KOPT-K1 (cell line): Measurements from ENCODE around the gene NUSAP1.
"Not testable (repeated sequence)": the region's sequence is repeated elsewhere in the genome, so short reads cannot be mapped to it uniquely, and the experiment has no call there.

ENCODE experiments used
- H3K27ac ChIP-seq: fragments of 200-600 bp; sonication (generic); 2 replicates; pipeline ENCODE4 v1.5.1; 2016; ENCODE audit warnings: antibody characterized with exemption, mild to moderate bottlenecking, low read depth, low read length; ENCODE audit not compliant: poor library complexity, severe bottlenecking
- H3K36me3 ChIP-seq: fragments of 200-600 bp; sonication (generic); 2 replicates; pipeline ENCODE4 v1.5.1; 2017; ENCODE audit warnings: antibody characterized with exemption, mild to moderate bottlenecking, low read length, moderate library complexity; ENCODE audit not compliant: insufficient read depth
- H3K9me3 ChIP-seq: fragments of 200-600 bp; sonication (generic); 2 replicates; pipeline ENCODE4 v1.5.1; 2017; ENCODE audit warnings: antibody characterized with exemption, low read length, mild to moderate bottlenecking; ENCODE audit not compliant: insufficient read depth, poor library complexity, severe bottlenecking

NUSAP1 gene

GRCh38 chr15:41416742-41417417 lies 84.2 kb downstream of the NUSAP1 start, which contains the start of gene RTF1:
Gene RTF1 (plus strand): TSS chr15:41417095. CDS start chr15:41417116, 21 bp downstream.
- Histone ChIP-seq H3K9me3 (no peaks in the 10 kb centered on the region), H3K27ac (peak within 1 kb of the TSS; percentile 74), H3K36me3 (no peaks in the 10 kb centered on the region)

- peak overlapping the region; percentile 74 for H3K27ac ChIP-seq
- no peaks in the 10 kb centered on the region for H3K9me3 ChIP-seq
- H3K36me3 ChIP-seq: no peaks in the 10 kb centered on the region
Observed at GRCh38 chr15:41417418-41418195, 84.9 kb downstream of the NUSAP1 start.

- Histone ChIP-seq H3K9me3 (no peaks in the 10 kb centered on the region), H3K27ac (no peak overlapping the region), H3K36me3 (peaks cover 10% of the 10 kb centered on the region; the same call in 1 of the 2 replicates)
Observed at GRCh38 chr15:41423979-41424659, 91.4 kb downstream of the NUSAP1 start.

DNA sequence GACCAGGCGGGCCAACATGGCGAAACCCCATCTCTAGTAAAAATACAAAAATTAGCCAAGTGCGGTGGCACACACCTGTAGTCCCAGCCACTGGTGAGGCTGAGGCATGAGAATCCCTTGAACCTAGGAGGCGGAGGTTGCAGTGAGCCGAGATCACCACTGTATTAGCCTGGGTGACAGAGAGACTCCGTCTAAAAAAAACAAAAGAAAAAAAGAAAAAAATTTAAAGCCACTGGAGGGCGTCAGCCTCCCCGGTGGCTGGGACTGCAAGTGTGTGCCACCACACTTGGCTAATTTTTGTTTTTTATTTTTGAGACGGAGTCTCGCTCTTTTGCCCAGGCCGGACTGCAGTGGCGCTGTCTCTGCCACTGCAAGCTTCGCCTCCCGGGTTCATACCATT lies 92.1 kb downstream of the NUSAP1 start:
- peaks cover 10% of the 10 kb centered on the region; the same call in 1 of the 2 replicates for H3K36me3 ChIP-seq
- H3K27ac ChIP-seq: no peak overlapping the region
- H3K9me3 ChIP-seq: no peaks in the 10 kb centered on the region

DNA sequence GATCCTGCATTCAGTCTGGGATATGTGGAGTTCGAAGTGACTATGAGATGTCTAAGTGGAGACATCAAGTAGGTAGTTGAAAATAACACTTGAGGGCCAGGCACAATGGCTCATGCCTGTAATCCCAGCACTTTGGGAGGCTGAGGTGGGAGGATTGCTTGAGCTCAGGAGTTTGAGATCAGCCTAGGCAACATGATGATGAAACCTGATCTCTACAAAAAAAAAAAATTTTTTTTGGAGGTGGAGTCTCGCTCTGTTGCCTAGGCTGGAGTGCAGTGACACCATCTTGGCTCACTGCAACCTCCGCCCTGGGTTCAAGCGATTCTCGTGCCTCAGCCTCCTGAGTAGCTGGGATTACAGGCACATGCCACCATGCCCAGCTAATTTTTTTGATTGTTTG lies 93.2 kb downstream of the NUSAP1 start:
- peaks cover 10% of the 10 kb centered on the region; the same call in 1 of the 2 replicates for H3K36me3 ChIP-seq
- H3K9me3 ChIP-seq, H3K27ac ChIP-seq: not testable (repeated sequence)

DNA sequence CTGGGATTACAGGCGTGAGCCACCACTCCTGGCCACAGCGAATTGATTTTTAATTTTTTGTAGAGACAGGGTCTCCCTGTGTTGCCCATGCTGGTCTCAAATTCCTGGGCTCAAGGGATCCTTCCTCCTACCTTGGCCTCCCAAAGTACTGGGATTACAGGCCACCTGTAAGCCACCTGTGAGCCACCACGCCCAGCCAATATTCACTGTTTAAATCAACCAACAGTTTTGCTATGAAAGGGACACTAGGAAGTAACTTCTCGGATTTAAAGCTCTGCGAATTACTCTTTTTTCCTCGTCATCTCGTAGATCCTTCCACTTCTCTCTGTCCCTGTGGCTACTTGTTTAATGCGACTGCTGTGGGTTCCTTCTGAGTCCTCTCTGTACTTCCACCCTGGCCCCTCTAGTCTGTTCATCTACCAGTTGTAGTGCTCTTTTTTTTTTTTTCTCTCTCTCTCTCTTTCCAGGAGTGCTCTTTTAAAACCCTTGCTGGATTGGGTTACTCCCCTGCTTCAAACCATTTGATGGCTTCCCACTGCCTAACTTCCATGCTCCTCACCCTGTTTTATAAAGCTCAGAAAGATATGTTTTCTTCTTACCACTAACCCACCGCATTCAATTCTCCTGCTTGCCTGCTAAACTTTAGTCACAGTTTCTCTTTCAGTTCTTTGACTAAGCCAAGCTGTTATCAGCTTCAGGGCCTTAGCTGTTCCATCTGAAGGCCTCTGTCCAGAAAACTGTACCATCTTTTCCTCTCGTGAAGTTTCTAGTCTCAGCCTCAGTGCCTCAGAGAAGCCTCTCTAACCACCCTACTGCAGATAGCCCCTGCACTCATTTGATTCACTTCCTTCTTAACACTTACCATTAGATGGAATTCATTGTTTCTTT lies 96.6 kb downstream of the NUSAP1 start:
- peak overlapping the region; percentile 35 for H3K27ac ChIP-seq

More for the DNA sequence above, 96.6 kb downstream of the NUSAP1 start:
- Histone ChIP-seq H3K36me3 (peaks cover 12% of the 10 kb centered on the region; the same call in 1 of the 2 replicates), H3K9me3 (no peaks in the 10 kb centered on the region)
